Omental fat pad (tissue), 4 donors: Measurements from ENCODE around the gene COMMD4. TPM values are rescaled to one million over a fixed set of nuclear protein-coding genes. Genes with fewer than 3 reads are reported as not detected.
"Not testable (repeated sequence)": the region's sequence is repeated elsewhere in the genome, so short reads cannot be mapped to it uniquely, and the experiment has no call there.

ENCODE experiments used
- ATAC-seq: fragments of 150-250 bp; one replicate; pipeline ENCODE4 v1.9.1; 2016; ENCODE audit warnings: mild to moderate bottlenecking, moderate library complexity; ENCODE audit not compliant: low FRiP score
- DNase-seq: peaks from one replicate; pipeline ENCODE4 v3.0.0-alpha.2; 2019; ENCODE audit warnings: low spot score
- total RNA-seq, 4 donors: library from RNA; depleted of rRNA; stranded (reverse); fragments of >200 nt; gene quantifications; one replicate each; pipeline ENCODE4 v1.1.0, GENCODE V29; 2016
- TF ChIP-seq, protein P1 (sequence below), 3 donors: fragments of 450-650 bp; IDR thresholded peaks; one replicate each; pipeline ENCODE4 v1.5.1; 2016 to 2017; ENCODE audit warnings: antibody characterized with exemption in 3 of 3, mild to moderate bottlenecking in 3 of 3, moderate library complexity in 2 of 3

The COMMD4 gene
- total RNA-seq, 4 donors from 2014 or later: 41.4 to 71.6 (median 50.7) TPM

DNA sequence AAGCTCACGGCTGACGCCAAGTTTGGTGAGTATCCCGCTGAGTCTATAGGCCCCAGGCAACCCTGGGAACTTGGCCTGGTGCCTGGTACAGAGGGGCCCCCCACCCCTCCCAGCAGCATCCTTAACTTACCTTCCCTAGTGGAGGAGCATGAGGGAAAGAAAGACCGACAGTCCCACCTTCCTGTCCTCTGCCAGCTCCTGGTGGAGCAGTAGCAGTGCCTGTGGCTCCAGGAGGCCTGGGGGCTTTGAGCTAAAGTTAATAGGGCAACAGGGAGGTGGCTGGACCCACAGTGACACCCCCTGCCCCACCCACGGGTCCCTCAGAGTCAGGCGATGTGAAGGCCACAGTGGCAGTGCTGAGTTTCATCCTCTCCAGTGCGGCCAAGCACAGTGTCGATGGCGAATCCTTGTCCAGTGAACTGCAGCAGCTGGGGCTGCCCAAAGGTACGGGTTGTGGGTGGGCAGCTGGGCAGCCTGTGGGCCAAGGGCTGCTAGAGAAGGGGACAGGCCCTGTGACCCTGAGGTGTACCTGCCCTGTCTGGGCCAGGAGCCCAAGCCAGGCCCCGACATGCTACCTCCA lies 2.9 kb downstream of the COMMD4 start:
- DNase-seq: no peak
- ATAC-seq: no peak
- TF ChIP-seq, protein P1, sequence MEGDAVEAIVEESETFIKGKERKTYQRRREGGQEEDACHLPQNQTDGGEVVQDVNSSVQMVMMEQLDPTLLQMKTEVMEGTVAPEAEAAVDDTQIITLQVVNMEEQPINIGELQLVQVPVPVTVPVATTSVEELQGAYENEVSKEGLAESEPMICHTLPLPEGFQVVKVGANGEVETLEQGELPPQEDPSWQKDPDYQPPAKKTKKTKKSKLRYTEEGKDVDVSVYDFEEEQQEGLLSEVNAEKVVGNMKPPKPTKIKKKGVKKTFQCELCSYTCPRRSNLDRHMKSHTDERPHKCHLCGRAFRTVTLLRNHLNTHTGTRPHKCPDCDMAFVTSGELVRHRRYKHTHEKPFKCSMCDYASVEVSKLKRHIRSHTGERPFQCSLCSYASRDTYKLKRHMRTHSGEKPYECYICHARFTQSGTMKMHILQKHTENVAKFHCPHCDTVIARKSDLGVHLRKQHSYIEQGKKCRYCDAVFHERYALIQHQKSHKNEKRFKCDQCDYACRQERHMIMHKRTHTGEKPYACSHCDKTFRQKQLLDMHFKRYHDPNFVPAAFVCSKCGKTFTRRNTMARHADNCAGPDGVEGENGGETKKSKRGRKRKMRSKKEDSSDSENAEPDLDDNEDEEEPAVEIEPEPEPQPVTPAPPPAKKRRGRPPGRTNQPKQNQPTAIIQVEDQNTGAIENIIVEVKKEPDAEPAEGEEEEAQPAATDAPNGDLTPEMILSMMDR (IDR thresholded peaks at IDR 0.05): no peak

- ATAC-seq (no peak), DNase-seq (no peak)
- TF ChIP-seq, protein P1 (IDR thresholded peaks at IDR 0.05): no peak
Measured at GRCh38 chr15:75339531-75340240, 3.8 kb downstream of the COMMD4 start.

DNA sequence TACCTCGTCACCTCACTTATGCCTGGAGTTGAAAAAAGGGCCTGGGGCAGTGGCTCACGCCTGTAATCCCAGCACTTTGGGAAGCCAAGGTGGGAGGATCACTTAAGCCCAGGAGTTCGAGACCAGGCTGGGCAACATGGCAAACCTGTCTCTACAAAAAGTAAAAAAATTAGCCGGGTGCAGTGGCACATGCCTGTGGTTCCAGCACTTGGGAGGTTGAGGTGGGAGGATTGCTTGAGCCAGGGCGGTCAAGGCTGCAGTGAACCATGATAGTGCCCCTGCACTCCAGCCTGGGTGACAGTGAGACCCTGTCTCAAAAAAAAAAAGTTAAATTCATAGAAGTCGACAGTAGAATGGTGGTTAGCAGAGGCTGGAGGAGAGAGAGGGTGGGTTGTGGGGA lies 6.4 kb downstream of the COMMD4 start:
- no peak for ATAC-seq
- no peak for DNase-seq
- TF ChIP-seq, protein P1 (IDR thresholded peaks at IDR 0.05): no peak

- ATAC-seq, DNase-seq: not testable (repeated sequence)
Measured at GRCh38 chr15:75343953-75344352, 8.1 kb downstream of the COMMD4 start.

- TF ChIP-seq, protein P1 (IDR thresholded peaks at IDR 0.05): no peak
- DNase-seq (no peak), ATAC-seq (no peak)
Measured at GRCh38 chr15:75346796-75347221, 10.9 kb downstream of the COMMD4 start, which contains the start of gene NEIL1. Gene NEIL1 (plus strand): TSS chr15:75347039. CDS start chr15:75348906, 1,867 bp downstream.

DNA sequence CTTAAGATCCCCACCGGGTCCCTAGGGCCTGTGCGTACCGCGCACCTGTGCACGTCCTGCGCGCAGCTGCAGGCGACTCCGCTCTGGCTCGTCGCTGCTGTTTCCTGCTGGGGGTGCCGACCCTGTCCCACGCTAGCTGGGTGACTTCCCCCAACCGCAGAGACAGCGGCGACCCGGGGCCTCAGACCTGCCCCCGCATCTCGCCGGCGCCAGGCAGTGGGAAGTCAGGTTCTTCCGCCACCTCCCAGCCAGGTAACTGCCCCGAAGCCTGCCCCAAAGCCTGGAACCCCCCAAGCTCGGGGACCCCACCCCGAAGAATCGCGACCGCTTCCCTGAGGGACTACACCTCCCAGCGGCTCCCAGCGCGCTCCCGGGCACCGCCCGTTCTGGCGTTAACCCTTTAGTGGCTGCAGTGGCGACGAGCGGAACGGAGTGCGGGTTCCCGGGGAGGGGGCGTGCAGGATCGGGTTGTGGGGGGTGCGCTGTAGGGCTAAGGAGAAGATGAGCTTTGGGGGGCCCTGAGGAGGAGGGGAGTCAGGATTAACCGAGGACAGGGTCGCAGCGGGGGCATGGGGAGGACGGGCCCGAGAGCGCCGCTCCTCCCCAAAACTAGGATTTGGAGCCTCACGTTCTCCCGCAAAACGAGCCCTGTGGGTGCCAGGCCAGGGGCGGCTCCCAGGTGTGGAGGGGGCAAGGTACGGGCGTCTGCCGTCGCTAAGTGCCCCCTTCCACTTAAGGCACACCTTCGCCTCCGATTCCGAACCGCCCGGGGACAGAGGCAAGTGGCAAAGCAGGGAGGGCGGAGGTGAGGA lies 11.6 kb downstream of the COMMD4 start:
- TF ChIP-seq, protein P1 (IDR thresholded peaks at IDR 0.05): no peak
- ATAC-seq (no peak), DNase-seq (no peak)

DNA sequence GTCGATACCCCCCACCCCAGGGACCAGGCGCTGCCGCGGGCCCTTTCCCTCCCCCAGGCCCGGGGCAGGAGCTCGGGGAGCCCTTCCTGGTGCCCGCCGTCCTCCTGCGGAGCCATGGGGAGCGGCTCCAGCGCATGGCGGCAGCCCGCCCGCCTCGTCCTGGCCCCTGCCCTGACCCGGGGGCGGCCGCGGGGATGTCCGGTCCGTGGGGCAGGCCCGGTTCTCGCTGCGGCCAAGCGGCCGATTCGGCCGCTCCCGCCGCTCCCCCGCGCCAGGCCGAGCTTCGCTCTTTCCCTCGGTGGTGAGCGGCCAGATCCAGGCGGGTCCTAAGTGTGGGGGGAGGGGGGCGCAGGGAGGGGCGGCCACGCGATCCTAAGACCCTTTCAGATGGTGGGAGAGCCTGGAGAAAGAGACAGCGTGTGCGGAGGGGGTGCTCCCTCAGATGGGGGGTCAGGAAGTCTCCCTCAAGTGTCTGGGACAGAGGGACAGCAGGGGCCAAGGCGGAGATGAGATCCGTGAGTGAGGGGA lies 12.2 kb downstream of the COMMD4 start:
- DNase-seq (no peak), ATAC-seq (no peak)
- TF ChIP-seq, protein P1 (IDR thresholded peaks at IDR 0.05): no peak
